Heart left ventricle (tissue), 16 donors: ENCODE measurements around the gene LTC4S. TPM values are rescaled to one million over a fixed set of nuclear protein-coding genes. Genes with fewer than 3 reads are reported as not detected.

Experiments
- ATAC-seq, 4 donors: fragments of 200-7000 bp; cut with Tn5 transposase; one replicate each; pipeline ENCODE4 v1.9.1; 2020 to 2022; ENCODE audit warnings: moderate library complexity in 4 of 4, mild to moderate bottlenecking in 3 of 4, moderate number of reproducible peaks in 1 of 4
- DNase-seq, 5 donors: peaks; one replicate each; pipeline ENCODE4 v3.0.0-alpha.2; 2020
- H3K27ac ChIP-seq, 12 donors: fragments of 200-600 bp; sonication (generic) in 4 of 12; one replicate each; pipeline versions ENCODE4 v1.5.0 to v1.8.0; 2016 to 2022; ENCODE audit warnings: mild to moderate bottlenecking in 2 of 12
- H3K27me3 ChIP-seq, 9 donors: fragments of 200-600 bp; sonication (generic) in 2 of 9; one replicate each; pipeline versions ENCODE4 v1.5.1 to v1.8.0; 2016 to 2022; ENCODE audit warnings: mild to moderate bottlenecking in 3 of 9
- H3K36me3 ChIP-seq, 9 donors: fragments of 200-600 bp; sonication (generic) in 2 of 9; one replicate each; pipeline versions ENCODE4 v1.5.0 to v1.8.0; 2018 to 2022; ENCODE audit warnings: mild to moderate bottlenecking in 2 of 9
- H3K4me1 ChIP-seq, 12 donors: fragments of 200-600 bp; sonication (generic) in 4 of 12; one replicate each; pipeline versions ENCODE4 v1.5.0 to v1.8.0; 2016 to 2022; ENCODE audit warnings: mild to moderate bottlenecking in 3 of 12
- H3K4me3 ChIP-seq, 12 donors: fragments of 200-600 bp; sonication (generic) in 4 of 12; one replicate each; pipeline versions ENCODE4 v1.5.0 to v1.8.0; 2017 to 2022; ENCODE audit warnings: mild to moderate bottlenecking in 9 of 12, moderate library complexity in 4 of 12
- H3K9me3 ChIP-seq, 12 donors: fragments of 200-600 bp; sonication (generic) in 4 of 12; one replicate each; pipeline versions ENCODE4 v1.5.0 to v1.8.0; 2016 to 2022; ENCODE audit warnings: mild to moderate bottlenecking in 1 of 12
- POLR2A ChIP-seq, 2 donors: fragments of 450-650 bp; IDR thresholded peaks; one replicate each; pipeline ENCODE4 v1.6.1; 2017; ENCODE audit warnings: antibody characterized with exemption in 2 of 2, mild to moderate bottlenecking in 2 of 2, moderate library complexity in 2 of 2
- WGBS, 4 donors: extraction: QIAGEN DNeasy Blood & Tissue Kit in 2 of 4; methylation state at CpG; one replicate each; pipeline versions ENCODE4 v1.1.5 to v1.1.7; 2013 to 2018; 5-methylcytosine and 5-hydroxymethylcytosine counted together
- intact Hi-C, 10 donors: fragments of 100-400 bp; cut with DNase I; formaldehyde crosslinking; loops; one replicate each; pipeline versions ENCODE4 v1.11.1 to v1.14.2; 2022
- polyA plus RNA-seq, 2 donors: library from polyadenylated mRNA; stranded (reverse); fragments of 200-250 nt; gene quantifications; one replicate each; pipeline ENCODE4 v1.2.3, GENCODE V29; 2013
- total RNA-seq, 9 donors: library from RNA; depleted of rRNA in 2 of 9; stranded (reverse); fragments of >200 nt in 2 of 9; fragmentation: NEBNext Ultra II Directional in 3 of 9; extraction: Animal tissue kit (Norgen Biotek cat#: 25700) in 3 of 9; gene quantifications; one replicate each; pipeline versions ENCODE4 v1.1.0 to v1.2.4, GENCODE V29; 2016 to 2023
- TF ChIP-seq, protein P1 (sequence below), 12 donors: fragments of 200-600 bp; sonication (generic) in 4 of 12; IDR thresholded peaks; one replicate each; pipeline versions ENCODE4 v1.5.0 to v1.8.0; 2018 to 2022; ENCODE audit warnings: antibody characterized with exemption in 12 of 12, mild to moderate bottlenecking in 5 of 12
- donor health status: ischemic (EF 13 %, LVEDD 7.1; RV severe dilation, severe dysfunction).
- donor health status: healthy with polysubstance abuse.
- donor health status: DM: no; HTN: yes; CAD: no.
- donor health status: DM: no; HTN: no; CAD: no.
- donor health status: ischemic (EF 25% LVEDD 6.9; RV normal size, moderate dysfunction).
- donor health status: ischemic (EF 25% LVEDD 5.7; RV mildly dilated, moderate dysfunction).
- donor health status: healthy.
- donor health status: DM: yes; HTN: yes; CAD: no.
- donor health status: ischemic (EF 35%, LVEDD 5.7; RV mildly dilated, moderate dysfunction).
- donor health status: nonischemic (EF 11% LVEDD 7.7; RV severe dilation, severe dysfunction).
- donor health status: DM: yes; HTN: yes; CAD: no.
- donor health status: PGD.
- donor health status: ischemic (EF 29% LVEDD 5.4; RV normal size, mild dysfunction).
- donor health status: nonischemic (EF 23%, LVEDD 6.1; RV moderate dilation, normal function).

LTC4S gene
- total and polyA plus RNA-seq, 11 donors, result 3.3 to 16.7 (median 9.5) TPM

- WGBS, 4 donors, result 63 to 90% (median 76%) methylated on average over 6 to 12 of the region's 12 CpGs
- DNase-seq, result peak in 2 of 5 donors; percentile 25 to 34
- no peak for TF ChIP-seq POLR2A (IDR thresholded peaks at IDR 0.05)
- TF ChIP-seq, protein P1, sequence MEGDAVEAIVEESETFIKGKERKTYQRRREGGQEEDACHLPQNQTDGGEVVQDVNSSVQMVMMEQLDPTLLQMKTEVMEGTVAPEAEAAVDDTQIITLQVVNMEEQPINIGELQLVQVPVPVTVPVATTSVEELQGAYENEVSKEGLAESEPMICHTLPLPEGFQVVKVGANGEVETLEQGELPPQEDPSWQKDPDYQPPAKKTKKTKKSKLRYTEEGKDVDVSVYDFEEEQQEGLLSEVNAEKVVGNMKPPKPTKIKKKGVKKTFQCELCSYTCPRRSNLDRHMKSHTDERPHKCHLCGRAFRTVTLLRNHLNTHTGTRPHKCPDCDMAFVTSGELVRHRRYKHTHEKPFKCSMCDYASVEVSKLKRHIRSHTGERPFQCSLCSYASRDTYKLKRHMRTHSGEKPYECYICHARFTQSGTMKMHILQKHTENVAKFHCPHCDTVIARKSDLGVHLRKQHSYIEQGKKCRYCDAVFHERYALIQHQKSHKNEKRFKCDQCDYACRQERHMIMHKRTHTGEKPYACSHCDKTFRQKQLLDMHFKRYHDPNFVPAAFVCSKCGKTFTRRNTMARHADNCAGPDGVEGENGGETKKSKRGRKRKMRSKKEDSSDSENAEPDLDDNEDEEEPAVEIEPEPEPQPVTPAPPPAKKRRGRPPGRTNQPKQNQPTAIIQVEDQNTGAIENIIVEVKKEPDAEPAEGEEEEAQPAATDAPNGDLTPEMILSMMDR (IDR thresholded peaks at IDR 0.05), result no peak
- H3K4me1 ChIP-seq, result peaks cover 0 to 53% (median 47%) of the 10 kb centered on the region in 12 donors
- peaks cover 7 to 56% (median 42%) of the 10 kb centered on the region in 9 donors for H3K36me3 ChIP-seq
- H3K9me3 ChIP-seq, result no peaks in the 10 kb centered on the region
- H3K27ac ChIP-seq, result no peak overlapping the region
- intact Hi-C loops, result loop anchor here in 6 of 10 donors (5.0 to 10.0 kb wide), 3 partner anchors 54 to 107 kb away; partner anchors contain the start of genes TBC1D9B (in 6 of the 6) and MRNIP (in 1 of the 6)
- H3K4me3 ChIP-seq, result no peak overlapping the region
- H3K27me3 ChIP-seq, result no peaks in the 10 kb centered on the region
- ATAC-seq, result no peak
Measured at GRCh38 chr5:179800696-179801201, 7.0 kb downstream of the LTC4S start.

- Histone ChIP-seq H3K36me3 (peaks cover 7 to 56% (median 42%) of the 10 kb centered on the region in 9 donors), H3K27ac (no peak overlapping the region), H3K4me1 (peaks cover 0 to 49% (median 42%) of the 10 kb centered on the region in 12 donors), H3K27me3 (no peaks in the 10 kb centered on the region), H3K9me3 (no peaks in the 10 kb centered on the region), H3K4me3 (no peak overlapping the region)
- peak; percentile 71 to 86 (median 74) for DNase-seq
- intact Hi-C loops, result loop anchor here in 6 of 10 donors (5.0 to 10.0 kb wide), 3 partner anchors 53 to 106 kb away; partner anchors contain the start of genes TBC1D9B (in 6 of the 6) and MRNIP (in 1 of the 6)
- TF ChIP-seq, protein P1 (IDR thresholded peaks at IDR 0.05), result peak; percentile 43 to 76 (median 64)
- no peak for TF ChIP-seq POLR2A (IDR thresholded peaks at IDR 0.05)
- 66 to 70% (median 67%) methylated on average over 48 to 67 of the region's 67 CpGs for WGBS, 4 donors
- ATAC-seq, result peak in 3 of 4 donors; percentile 15 to 51 (median 25)
Measured at GRCh38 chr5:179801304-179802206, 7.8 kb downstream of the LTC4S start.

DNA sequence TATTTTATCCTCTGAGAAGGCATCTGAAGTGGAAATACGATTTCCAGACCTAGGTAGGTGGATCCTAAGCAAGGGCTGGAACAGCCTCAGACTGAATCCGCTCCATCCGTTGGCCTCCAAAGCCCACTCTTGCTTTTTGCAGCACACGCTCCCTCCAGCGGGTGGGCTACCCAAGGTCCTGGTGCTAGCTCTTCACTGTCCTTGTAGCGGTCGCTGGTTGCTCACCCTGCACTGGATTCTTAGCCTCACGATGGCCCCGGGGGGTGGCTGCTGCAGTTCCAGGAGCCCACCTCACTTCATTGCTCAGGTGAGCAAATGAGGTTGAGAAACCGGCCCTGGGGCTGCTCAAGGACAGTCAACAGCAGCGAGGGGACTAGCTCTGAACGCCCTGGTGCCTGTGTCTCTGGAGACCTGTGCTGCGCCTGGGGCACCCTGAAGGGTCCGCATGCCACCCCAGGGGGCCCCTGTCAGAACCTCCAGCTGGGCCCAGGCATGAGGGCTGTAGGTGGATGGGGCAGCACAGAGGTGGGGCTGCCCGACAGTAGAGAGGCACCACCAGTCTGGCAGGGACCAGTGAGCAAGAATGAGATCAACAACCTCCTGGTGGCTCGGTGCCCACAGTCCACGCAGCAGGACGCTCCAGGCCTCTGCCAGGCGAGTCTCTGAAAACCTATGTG, 8.6 kb downstream of the LTC4S start:
- peak overlapping the region in 1 of 12 donors; percentile 38 for H3K27ac ChIP-seq
- intact Hi-C loops, result loop anchor here in 6 of 10 donors (5.0 to 10.0 kb wide), 3 partner anchors 52 to 105 kb away; partner anchors contain the start of genes TBC1D9B (in 6 of the 6) and MRNIP (in 1 of the 6)
- peaks cover 0 to 45% (median 37%) of the 10 kb centered on the region in 12 donors for H3K4me1 ChIP-seq

More for the DNA sequence above, 8.6 kb downstream of the LTC4S start:
- Histone ChIP-seq H3K9me3 (no peaks in the 10 kb centered on the region), H3K27me3 (no peaks in the 10 kb centered on the region), H3K36me3 (peaks cover 7 to 52% (median 40%) of the 10 kb centered on the region in 9 donors), H3K4me3 (no peak overlapping the region)
- ATAC-seq (no peak), DNase-seq (peak in 3 of 5 donors; percentile 43 to 59 (median 50))
- TF ChIP-seq, protein P1 (IDR thresholded peaks at IDR 0.05), result no peak
- no peak for TF ChIP-seq POLR2A (IDR thresholded peaks at IDR 0.05)
- WGBS, 4 donors, result 73 to 84% (median 78%) methylated on average over 14 to 19 of the region's 19 CpGs
